Jurkat, Clone E6-1 (cell line): ENCODE results near the gene IL1RL2.

ENCODE experiments used
- DNase-seq: peaks from one replicate; pipeline ENCODE4 v3.0.0-alpha.2; 2011; ENCODE audit warnings: low read depth, low spot score
- H3K4me3 ChIP-seq: 2 replicates; pipeline ENCODE4 v1.5.1; 2011; ENCODE audit warnings: mild to moderate bottlenecking, low read length, control low read depth, moderate library complexity

Gene IL1RL2

DNA sequence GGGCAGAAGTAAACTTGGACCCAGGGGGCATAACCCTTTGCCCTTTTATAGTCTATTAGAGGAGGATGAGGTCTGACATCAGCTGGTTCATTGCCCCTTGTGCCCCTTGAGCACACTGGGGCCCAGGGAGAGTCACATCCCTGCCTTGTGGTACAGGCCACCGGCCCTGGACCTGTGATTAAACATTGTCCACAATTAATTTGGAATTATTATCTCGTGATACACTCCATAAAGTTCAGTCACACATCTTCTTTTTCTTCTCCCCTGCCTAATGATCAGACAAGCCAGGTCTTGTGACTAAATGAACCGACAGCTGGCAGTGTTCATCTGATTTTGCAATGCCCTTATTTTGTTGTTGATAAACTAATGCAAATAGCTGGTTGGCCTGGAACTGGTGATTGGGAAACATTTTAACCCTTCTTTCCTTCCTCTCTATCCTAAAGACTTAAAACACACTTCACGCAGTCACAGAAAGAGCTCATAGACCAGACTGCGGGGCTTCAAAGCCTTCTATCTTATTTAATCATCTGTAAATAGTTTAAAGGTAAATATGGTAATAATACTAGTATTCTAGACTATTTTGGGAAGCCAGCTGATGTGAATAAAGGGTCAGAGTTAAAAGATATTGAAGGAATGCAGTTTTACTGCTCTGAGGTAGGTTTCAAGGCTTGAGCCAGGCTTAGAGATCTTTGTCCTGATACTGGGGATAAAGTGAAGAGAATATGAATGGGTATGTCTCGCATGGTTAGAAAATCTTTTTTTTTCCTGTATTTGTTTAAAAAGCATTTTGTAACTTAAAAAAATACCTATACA is 30.9 kb upstream of the IL1RL2 start:
- DNase-seq = no peak
- no peak overlapping the region for H3K4me3 ChIP-seq

DNA sequence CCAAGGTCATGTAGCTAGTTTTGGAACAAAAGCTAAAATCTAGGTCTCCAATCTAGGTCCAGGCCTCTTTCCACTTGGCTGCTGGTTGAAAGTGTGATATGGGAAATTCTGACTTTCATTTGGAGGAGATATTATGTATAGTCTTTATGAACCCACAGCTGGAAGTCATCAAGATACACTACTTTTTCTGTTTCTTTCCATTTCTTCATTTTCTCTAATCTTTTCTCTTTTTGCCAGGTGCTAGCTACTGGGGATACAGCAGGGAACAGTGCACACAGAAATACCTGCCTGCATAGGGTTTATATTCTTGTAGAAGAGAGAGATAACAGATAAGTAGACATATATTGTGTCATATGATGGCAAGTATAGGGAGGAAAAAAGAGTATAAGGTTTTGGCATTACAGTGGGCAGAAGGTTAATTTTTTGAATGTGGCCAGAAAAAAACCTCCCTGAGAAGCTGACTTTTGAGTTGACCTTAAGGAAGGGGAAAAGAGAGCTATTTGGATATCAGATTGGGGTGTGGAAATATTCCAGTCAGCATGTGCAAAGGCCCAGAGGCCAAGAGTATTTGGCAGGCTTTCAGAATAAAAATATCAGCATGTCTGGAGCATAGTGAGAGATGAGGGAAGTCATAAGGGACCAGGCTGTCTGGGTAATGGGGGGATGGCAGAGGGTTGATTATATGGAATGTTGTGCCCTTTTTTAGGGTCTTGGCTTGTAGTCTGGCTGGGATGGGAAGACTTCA is 28.6 kb upstream of the IL1RL2 start:
- no peak overlapping the region for H3K4me3 ChIP-seq
- DNase-seq = no peak

GRCh38 chr2:102159295-102159694 is 27.5 kb upstream of the IL1RL2 start:
- no peak for DNase-seq
- H3K4me3 ChIP-seq = no peak overlapping the region

GRCh38 chr2:102166189-102166845 is 20.5 kb upstream of the IL1RL2 start:
- DNase-seq = no peak
- H3K4me3 ChIP-seq = no peak overlapping the region

DNA sequence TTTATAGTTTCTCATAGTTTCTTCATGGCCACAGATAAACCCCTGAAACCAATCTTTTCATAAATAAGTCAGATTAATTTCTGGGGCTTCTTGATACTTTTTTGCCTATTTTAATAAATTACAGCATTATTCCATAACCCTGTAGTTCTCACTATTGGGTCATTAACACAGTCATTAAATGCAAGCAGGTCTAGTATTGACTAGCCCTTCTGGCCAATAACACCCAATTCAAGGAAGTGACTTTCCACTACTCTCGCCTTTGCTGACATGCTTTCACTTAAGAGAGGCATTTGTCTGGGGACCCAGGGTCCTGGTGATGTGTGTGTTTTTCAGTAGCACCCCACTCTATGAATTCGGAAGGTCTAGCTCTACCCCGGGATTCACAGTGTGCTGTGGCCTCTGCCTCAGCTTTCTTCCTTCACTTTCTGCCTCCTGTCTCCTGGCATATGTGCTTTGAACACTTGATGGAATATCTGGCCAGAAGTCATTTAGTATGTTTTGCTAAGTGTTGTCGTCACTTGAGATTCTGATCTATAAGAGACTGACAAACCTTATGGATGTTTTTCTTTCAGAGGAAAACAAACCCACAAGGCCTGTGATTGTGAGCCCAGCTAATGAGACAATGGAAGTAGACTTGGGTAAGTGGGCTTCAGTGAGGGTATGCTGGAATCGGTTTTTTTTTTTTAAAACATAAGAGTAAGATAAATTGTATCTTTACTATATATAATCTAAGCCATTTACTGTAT is 18.6 kb upstream of the IL1RL2 start:
- no peak for DNase-seq
- H3K4me3 ChIP-seq = no peak overlapping the region

GRCh38 chr2:102171946-102172345 is 14.9 kb upstream of the IL1RL2 start:
- no peak for DNase-seq
- H3K4me3 ChIP-seq = no peak overlapping the region

DNA sequence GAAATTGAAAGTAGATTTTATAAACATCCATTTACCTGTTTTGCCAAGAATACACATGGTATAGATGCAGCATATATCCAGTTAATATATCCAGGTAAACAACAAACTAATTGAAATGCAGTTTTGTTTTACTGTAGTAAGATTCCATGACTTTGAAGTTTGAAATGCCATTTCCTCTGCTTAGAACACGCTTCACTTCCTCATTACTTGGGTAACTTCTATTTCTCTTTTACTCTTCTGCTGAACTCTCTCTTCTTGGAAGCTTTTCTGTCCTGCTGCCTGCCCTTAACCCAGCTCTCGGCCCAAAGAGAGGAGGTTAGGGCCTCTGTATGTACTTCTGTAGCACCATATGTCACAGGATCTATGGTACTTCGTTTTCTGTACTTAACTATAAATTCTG is 14.1 kb upstream of the IL1RL2 start:
- DNase-seq = no peak

GRCh38 chr2:102176172-102176571 is 10.7 kb upstream of the IL1RL2 start:
- no peak for DNase-seq
- H3K4me3 ChIP-seq = no peak overlapping the region

More for the DNA sequence above, 14.1 kb upstream of the IL1RL2 start:
- H3K4me3 ChIP-seq = no peak overlapping the region

GRCh38 chr2:102177814-102178478 is 8.9 kb upstream of the IL1RL2 start:
- H3K4me3 ChIP-seq = no peak overlapping the region
- DNase-seq = no peak

DNA sequence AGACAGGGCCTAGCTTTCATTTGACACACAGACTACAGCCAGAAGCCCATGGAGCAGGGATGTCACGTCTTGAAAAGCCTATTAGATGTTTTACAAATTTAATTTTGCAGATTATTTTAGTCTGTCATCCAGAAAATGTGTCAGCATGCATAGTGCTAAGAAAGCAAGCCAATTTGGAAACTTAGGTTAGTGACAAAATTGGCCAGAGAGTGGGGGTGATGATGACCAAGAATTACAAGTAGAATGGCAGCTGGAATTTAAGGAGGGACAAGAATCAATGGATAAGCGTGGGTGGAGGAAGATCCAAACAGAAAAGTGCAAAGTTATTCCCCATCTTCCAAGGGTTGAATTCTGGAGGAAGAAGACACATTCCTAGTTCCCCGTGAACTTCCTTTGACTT is 7.8 kb upstream of the IL1RL2 start:
- DNase-seq = no peak
- no peak overlapping the region for H3K4me3 ChIP-seq

DNA sequence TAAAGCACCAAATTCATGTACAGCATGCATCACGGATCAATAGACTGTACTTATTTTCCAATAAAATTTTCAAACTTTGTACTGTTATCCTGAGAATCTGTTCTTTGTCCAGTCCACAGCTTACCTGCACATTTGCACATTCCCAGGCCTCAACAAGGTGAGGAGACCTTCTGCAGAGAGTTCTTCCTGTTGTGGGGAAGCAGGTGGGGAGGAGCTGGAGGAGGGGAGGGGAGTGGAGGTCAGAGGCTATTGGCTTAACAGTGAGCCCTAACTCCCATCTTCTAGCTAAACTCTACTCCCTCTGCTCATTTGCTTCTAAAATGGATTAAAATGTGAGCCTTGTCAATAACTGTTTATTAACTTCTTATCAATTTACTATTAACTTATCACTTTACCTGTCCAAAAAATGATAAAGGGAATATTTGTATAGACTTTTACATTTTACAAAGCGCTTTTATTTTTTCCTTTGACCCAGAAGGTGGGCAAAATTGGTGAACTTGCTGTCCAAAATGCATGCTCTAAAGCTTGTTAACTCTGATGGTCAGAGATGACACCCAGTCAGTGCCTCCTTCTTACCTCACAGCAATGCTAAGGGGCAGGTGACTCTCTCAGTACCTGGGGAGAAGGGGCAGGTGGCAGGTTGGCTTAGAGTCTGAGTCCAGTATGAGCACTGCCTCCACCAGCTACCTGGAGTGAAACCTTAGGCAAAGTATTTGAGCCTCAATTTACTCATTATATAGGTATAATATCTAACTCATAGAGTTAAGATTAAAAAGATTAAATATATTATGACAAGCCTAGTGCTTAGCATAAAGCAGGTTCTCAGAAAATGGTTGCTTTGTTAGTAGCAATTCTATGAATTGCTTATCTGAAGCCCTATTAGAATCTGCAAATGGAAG is 6.8 kb upstream of the IL1RL2 start:
- H3K4me3 ChIP-seq = no peak overlapping the region
- no peak for DNase-seq

DNA sequence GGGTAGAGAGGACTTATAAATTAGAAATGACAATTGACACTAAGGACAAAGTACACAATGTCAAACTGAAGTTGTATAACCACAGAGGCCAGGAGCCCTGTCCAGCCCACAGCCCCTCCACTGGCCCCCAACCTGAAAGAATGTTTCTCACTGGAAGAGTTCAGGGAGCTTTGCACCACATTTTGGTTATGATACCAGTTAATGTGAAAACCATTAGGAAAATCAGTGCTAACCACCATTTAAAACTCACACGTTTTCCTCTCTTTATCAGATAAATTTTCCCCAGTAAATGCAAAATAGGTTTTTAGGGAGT is 6.2 kb upstream of the IL1RL2 start:
- no peak overlapping the region for H3K4me3 ChIP-seq
- no peak for DNase-seq

GRCh38 chr2:102181376-102181775 is 5.4 kb upstream of the IL1RL2 start:
- no peak overlapping the region for H3K4me3 ChIP-seq
- DNase-seq = no peak

DNA sequence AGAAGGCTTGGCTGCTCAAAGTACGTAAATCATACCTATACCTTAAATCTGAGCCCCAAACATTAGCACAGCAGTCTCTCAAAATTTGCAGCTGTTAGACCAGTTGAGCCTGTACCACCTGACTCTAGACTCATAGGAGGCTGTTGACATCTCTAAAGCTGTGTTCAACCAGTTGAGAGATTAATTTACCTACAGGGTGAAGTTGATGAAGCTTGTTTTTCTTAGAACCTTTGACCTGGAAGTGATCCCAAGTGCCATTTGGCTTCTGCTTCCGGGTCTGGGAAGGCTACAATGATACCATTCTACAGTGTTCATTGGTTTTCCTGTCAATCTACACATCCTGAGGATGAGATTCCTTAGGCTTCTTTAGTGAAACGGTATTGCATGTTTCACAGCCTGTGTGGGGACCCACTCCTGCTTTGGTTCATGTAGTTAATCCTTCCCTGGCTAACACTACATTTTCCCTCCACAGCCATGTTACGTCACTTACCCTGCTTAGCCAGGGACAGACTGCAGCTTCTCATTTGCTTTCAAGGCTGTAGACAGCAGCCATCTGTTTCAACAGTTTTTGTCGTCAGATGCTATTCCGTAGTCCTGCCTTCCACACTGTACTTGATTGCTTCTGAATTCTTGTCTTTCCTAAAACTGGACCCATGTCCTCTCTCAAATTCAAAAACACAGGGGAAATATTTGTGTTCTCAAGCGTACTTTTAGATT is 4.7 kb upstream of the IL1RL2 start:
- H3K4me3 ChIP-seq = no peak overlapping the region
- DNase-seq = no peak

DNA sequence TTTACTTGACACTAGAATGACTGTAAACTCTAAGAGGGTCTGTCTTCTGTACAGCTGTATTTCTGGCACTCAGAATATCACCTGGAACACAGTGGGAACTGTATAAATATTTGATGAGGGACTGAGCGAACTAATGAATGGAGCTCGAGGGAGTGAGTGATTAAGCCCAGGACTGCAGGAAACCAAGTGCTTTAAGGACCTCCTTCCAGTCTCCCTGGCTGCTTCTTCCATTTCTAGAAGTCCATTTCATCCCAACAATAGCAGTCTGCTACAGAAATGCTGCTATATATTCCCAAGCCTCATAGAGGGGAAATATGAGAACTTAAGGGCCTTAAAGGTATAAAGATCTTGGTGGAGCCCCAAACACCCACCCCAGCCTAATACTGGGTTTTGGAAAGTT is 2.8 kb upstream of the IL1RL2 start:
- no peak overlapping the region for H3K4me3 ChIP-seq

GRCh38 chr2:102184568-102184967 is 2.3 kb upstream of the IL1RL2 start:
- no peak overlapping the region for H3K4me3 ChIP-seq
- no peak for DNase-seq

More for the DNA sequence above, 2.8 kb upstream of the IL1RL2 start:
- no peak for DNase-seq

GRCh38 chr2:102185347-102185746 is 1.5 kb upstream of the IL1RL2 start:
- no peak for DNase-seq
- H3K4me3 ChIP-seq = no peak overlapping the region
